HG03521 (cell line): ENCODE data around the gene PPP1R11.
A peak's percentile ranks its signal among the peaks of the same experiment; 100 is the strongest.

Experiments used
- ATAC-seq: cut with Tn5 transposase; IDR thresholded peaks from one replicate; pipeline ENCODE4 v1.9.1; 2021; ENCODE audit warnings: mild to moderate bottlenecking, moderate library complexity; ENCODE audit not compliant: unreplicated experiment

PPP1R11 gene

DNA sequence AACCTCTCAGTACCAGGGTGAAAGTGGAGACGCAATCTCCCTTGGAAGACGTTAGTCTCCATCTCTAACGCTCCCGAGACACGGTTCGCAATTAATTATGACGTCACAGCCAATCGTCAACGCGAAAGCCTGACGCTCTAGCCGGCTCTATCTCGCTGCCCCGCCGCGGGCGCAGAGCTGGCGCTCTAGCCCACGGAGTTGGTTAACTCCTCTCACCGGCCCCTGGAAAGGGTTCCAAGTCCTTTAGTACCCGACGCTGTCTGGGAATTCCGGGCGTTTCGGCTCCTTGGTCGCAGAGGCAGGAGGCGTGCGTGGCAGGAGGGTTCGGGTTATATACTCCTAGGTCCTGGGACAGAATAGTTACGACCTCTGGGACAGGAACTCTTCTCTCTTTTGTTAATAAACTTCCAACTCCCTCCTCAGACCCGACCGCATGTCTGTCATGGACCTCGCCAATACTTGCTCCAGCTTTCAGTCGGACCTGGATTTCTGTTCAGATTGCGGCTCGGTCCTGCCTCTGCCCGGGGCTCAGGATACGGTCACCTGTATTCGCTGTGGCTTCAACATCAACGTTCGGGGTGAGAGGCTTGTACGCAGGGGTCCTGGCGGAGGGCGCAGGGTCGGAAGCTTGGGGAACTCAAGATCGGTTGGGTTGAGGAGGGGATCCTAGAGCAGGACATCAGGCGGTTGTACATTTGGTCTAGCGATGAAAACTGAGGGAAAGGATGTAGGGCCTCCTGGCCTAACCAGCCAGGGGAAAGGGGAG lies 5.7 kb upstream of the PPP1R11 start, which contains the start of gene POLR1H:
POLR1H (plus strand) TSS at position 174 of the 766 bp plus-strand sequence; CDS start at position 434, 260 bp downstream.
- peak; percentile 88 for ATAC-seq

DNA sequence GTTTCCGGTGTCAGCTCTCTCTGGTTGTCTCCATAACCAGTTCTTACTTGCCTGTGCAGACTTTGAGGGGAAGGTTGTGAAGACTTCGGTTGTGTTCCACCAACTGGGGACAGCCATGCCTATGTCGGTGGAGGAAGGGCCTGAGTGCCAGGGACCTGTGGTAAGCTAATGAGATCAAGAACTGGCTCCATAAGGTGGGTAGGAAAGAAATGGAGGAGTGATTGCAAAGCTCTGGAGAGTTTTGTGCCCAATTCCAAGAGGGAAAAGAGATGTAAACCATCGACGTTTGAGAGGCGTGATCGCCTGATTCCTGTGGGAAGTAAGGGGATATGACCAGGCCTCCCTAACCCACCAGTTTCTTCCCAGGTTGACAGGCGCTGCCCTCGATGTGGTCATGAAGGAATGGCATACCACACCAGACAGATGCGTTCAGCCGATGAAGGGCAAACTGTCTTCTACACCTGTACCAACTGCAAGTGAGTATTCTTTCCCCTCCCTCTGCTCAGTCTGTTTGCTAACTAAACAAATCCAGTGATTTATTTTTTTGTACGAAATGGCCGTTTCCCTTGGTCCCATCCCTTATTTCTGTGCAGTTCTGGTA lies 5.0 kb upstream of the PPP1R11 start:
- ATAC-seq: peak; percentile 8

DNA sequence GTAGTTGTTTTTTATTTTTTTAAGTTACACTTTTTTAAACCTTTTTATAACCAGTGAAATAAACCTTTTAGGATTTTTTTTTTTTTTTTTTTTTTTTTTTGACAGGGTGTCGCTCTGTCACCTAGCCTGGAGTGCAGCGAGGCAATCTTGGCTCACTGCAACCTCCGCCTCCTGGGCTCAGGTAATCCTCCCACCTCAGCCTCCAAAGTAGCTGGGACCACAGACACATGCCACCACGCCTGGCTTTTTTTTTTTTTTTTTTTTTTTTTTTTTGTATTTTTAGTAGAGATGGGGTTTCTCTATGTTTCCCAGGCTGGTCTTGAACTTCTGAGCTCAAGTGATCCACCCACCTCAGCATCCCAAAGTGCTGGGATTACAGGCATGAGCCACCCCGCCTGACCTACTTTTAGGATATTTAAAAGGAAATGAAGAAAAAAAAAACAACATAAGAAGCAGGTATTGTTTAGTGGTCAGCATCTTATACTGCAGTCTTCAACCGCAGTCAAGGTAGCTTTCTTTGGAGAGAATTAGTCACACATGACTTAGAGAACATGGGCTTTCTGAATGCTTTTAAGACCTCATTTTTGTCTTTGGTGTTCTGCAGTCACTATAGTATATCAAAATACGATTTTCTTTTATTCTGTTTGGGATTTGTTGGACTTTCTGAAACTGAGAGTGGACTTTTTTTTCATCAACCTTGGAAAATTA lies 4.4 kb upstream of the PPP1R11 start:
- ATAC-seq: no peak

DNA sequence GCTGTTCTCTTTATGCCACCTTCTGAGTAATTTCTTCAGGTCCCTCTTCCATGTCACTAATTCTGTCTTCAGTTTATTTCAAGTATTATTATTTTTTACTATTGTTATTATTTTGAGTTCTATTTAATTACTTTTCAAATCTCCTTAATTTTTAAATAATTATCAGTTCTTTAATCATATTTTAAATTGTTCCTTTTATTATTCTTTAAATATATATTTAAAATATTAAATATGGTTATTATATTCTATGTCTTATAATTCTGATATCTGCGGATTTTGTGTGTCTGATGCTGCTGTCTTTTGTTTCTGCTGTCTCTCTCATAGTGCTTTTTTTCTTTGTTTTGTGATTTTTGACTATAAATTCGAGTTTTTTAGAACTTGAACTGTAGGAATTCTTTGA lies 3.7 kb upstream of the PPP1R11 start:
- no peak for ATAC-seq

DNA sequence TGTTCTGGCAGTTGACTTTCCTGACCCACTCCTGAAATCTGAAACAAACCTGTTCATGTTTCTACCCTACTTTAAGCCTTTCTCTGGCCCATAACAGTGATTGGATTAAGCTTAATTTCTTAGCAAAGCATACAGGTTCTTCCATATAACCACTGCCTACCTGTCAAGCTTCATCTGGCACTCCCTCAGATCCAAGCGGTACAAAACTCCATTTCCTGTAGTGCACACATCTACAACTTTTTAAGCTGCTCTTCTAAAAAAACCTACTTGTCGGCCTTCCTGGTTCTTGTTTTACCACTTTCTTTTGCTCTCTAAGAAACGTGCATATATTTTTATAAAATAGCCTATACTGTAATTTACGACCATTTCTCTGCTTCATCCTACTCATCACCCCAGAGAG lies 916 bp upstream of the PPP1R11 start:
- no peak for ATAC-seq

DNA sequence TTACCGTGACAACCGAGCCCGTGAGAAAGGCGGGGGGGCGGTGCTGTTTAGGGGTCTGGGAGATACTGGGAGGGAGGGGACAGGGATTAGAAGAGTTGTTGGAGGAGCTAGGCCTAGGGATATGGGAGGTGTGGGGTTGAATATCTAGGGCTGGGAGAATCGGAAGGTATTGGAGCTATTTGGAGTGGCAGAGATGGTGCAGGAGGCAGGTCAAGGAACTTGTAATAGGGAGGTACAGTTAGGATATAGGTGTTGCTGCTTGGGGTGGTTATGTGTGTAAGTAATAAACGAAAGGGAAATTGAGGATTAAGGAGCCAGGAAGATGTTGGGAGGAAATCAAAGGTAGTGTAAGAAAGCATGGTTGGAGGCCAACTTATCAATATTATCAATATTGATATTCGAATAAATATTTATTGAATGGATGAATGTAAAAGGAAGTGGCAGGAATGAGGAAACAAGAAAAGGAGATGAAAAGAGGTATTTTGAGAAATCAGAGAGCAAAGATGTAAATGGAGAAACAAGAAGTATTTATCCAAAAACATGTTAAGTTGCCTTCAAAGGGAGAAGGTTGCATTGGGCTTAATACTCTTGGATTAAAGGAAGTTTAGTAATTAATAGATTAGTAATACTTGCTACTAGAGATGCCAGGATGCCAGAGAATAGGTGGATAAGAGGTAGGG lies 602 bp downstream of the PPP1R11 start:
- no peak for ATAC-seq

DNA sequence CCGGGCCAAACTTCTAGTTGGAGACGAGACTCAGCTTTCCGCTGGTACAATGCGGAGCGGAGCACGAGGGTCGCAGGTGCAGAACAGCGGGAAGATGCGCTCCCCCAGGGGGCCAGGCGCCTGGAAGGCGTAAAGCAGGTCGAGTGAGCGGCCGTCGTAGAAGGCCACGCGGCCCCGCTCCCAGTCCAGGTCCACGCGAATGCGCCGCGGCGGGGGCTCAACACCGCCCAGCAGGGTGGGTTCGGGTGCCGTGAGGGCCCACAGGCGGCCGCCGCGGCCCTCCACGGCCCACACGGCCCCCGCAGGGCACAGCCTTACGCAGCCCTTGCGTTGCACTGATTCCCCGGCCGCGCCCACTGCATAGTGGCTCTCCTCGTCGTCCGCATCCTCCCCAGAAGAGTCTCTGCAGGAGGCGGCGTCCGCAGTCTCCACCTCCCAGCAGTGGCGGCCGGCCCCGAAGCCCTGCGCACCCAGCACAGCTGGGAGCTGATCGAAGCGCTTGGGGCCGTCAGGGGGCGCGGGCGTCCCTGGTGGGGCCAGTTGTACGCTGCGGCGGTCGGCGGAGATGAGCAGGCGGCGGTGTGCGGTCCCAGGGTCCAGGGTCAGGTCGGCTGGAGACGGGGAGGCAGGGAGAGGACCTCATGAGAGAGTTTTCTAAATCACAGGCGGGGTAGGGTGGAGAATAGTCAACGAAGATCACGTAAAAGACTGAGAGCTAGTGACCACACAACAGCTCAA lies 4.3 kb downstream of the PPP1R11 start:
- no peak for ATAC-seq

DNA sequence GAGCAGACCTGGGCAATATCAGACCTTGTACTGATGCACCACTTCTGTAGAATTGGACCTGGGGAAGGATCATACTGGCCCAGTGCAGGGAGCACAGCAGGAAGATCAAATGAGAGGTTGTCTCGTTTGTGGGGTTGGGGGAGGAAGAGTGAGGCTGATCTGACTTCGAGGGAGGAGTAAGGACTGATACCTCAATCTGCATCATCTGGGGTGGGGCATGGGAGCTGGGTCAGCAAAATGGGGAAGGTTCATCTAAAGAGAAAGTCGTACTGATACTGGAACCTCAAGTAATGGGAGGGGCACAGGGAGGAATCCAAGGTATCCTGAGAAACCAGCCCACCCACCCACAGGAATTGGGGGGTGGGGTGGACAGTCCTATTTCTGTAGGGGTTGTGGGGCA lies 4.9 kb downstream of the PPP1R11 start:
- no peak for ATAC-seq

DNA sequence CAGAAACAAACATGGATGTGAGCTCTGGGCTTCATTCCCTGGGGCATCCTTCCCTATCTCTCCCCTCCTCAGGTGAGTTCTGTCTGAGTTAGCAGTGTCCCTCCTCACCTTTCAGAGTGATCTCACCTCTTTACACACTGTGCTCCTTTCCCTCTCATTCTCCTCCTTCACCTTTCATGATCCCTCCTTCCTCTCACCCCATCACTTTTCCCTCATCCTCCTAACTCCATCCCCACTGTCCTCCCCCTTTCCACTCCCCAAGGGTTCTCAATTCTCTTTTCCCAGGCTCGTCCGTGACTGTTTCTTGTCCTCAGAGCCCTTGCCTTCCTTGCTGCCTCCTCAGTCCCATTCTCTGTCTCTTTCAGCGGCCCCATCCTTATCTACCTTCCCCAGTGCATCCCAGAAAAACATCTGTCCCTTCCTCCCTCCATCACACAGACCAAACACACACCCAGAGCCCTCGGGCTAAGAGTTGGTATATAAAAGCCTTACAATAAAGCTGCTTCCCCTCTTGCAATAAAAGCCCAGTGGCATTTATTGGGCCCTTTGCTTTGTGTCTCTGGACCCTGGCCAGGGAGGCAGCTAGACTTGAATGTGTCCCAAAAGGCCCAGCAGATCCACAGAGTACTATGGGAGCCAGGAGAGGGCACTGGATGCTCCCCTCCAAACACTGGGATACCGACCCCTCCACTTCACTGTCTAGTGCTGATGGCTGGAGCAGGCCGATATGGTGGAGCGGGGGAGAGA lies 6.7 kb downstream of the PPP1R11 start:
- no peak for ATAC-seq

DNA sequence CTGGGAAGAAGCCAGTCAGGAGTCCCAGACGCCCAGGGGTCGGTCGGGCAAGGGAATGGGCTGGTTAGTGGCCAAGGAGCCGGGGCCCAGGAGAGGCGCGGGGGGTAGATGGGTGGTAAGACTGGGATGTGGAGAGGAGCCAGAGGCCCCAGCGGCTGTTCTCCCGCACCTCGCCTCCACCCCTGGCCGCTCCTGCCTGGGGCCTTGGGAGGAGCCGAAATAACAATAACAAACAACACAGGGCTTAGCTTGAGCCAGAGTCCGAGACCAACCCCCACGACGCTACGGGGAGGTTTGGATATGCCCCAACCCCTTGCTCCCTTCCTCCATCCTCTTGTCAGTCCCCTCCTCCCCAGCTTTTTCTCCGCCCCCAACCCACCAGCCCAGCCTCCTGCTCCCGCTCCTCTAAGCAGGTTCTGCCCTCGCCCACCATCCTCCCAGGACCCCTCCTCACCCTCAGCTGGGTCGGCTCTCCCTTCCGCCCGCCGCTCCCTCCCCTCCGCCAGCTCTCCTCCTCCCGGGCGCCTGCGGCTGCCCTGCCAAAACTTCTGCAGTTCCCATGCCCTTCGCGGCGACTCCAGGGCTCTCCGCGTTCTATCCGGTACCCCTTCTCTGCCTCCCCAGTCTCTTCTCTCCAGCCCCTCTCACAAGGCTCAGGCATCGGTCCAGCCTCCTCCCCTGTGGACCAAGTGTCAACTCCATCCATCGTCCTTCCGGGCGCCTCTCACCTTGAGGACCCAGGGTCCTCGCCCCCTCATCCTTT lies 7.5 kb downstream of the PPP1R11 start:
- no peak for ATAC-seq

DNA sequence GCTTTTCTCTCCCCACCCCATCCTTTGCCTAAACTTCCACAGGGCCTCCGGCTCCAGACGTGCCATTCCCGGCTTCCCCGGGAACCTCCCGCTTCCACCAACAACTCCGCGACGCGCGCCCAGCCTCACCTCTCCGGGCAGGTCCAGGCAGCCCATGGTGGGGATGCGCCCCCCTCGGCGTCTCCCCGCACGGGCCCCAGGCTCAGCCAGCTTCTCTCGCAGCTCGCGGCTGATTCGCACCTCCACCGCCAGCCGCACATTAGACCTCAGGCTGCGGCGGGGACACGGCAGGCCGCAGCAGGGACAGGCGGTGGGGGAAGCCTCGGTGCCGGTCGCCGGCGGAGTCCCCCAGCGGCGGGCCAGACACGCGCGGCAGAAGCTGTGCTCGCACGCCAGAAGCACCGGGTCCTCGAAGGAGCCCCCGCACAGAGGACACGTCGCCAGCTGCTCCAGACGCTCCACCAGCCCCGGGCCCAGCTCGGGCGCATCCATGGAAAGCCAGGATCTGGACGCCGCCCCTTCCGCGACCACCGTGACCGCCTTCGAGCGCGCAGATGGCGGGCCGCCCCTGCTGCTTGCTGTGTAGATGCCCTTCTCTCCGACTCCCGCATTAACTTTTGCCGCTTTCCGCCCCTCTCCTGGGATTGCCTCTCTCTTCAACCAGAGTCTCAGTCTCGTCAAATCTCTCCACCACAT lies 8.2 kb downstream of the PPP1R11 start, which contains the start of gene RNF39:
RNF39 (minus strand) TSS at position 676 of the 696 bp plus-strand sequence; CDS start at position 492, 184 bp downstream.
- ATAC-seq: no peak

DNA sequence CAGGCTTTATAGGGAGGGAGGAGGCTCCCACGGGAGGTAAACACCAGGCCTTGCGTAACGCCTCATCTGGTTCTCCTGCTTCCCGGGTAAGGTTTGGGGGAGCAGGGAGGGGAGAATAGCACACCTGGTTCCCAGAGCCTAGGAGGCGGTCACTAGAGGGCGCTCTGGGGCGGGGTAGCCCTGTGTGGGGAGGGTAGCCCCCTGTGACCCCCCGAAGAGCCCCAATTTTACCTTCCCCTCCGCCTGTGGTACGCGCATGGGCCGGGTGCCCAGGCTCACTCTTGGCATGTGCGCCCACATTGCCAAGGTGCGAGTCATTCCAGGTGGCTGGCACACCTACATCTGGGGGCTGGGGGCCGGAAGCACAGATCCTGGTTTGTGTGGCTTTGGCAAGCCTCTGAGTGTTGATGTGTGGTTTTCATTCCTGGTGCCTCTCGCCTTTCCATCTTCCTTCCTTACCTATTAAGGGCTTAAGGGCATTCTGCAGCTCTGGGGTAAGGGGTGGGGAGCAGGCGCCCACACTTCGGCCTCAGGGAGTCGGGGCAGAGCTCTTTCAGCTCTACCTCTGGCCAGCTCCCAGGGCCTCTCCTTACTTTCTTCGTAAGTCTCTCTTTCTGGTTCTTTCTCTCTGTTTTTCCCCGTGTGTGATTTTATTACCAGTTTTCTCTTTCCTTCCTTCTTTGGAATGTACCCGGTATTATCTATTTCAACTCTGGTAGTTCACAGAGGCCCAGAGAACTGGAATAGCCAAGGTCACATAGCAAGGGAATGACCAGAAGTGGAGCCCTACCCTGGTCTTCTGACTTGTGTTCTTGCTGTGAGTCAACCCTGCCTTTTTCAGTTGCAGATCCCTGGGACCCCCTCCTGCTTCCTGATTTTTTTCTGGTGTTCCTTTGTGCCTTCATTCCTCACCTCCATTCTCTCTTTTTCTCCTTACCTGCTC lies 9.1 kb downstream of the PPP1R11 start:
- ATAC-seq: no peak

DNA sequence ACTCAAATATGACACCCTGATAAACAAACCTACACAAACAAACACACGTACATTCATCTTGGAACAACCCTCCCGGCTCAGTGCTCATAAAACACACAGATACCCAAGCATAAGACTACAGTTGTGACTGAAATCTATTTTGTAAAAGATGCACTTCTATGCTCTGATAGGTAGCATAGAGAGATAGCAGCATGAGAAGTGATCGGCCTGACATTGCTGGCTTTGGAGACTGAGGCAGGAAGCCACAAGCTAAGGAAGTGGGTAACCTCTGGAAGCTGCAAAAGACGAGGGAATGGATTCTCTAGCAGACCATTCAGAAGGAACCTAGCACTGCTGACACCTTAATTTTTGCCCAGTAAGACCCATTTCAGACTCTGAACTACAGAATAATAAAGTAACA lies 10.2 kb downstream of the PPP1R11 start:
- ATAC-seq: no peak

DNA sequence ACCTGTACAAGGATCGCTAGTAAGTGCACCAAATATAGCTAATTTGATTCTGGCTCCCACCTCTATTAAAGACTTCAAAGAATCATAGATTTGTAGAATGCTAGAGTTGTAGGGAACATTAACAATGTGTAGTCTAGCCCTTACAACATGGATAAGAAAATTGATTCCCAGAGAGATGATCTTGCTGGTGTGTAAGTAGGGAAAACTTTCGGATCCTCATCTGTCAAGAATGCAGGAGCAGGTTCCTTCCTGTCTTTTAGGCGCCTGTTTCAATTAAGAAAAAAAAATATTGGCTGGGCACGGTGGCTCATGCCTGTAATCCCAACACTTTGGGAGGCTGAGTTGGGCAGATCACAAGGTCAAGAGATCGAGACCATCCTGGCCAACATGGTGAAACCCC lies 20.9 kb downstream of the PPP1R11 start:
- ATAC-seq: no peak

DNA sequence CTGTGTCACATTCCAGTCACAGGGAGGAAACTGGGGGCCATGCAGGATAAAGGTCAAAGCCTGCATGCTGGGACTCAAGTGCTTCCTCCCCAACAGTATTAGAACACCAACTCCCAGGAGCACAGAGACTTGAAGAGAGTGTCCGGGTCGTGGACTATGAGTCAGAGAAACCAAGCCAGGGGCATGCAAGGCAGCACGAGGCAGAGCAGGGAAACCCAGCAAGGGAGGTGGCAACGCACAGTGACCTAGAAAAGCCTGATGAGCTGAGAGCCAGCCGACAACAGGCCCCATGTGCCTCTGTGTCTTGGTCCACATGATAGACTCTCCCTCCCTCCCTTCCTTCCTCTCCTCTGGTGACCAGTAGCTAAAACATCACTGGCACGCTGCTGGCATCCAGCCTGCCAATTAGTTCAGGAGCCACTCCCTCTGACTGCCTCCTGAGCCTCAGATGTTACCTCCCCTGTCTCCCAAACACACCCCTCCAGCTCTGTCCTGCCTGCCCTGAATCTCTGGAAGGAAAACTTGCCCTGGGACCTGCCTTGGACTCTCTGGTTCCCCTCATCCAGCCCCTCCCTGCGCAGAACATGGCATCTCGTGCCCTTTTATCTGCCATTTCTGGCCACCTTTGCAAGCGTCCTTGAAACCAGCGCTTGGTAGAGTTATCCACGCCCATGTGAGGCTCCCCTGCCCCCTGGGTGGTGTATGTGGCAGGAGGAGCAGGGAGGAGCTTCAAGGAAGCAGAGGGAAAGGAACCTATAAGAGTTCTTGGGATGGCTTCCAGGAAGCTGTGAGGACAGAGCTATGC lies 24.8 kb downstream of the PPP1R11 start:
- ATAC-seq: no peak

DNA sequence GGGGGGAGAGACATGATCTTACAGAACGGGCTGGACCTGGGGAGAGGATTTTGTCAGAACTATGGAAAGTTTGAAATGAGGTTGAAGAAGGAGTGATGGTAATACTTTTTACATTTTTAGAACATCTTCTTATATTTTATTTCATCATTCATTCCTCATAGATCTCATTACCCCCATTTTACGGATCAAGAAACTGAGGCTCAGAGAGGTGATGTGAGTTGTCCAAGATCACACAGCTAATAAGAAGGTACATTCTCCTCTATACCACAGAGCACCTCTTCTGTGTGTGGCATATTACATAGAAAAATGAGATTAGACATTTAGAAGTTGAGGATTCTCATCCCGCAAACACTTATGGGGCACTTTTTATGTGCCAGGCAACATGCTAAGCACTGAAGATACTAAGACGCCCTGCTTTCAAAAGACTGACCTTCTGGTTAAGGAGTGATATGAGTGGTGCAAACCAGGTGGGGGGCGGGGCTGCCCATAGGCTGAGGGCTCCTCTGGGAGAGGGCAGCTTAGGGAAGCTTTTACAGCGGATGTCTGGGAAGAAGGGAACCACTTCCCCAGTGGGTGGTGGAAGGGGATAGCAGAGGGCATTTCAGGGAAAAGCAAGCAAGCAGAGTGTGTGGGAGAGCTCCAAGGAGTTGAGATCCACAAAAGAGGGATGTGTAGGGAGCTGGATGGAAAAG lies 26.0 kb downstream of the PPP1R11 start:
- no peak for ATAC-seq
